SH-SY5Y (cell line): ENCODE results near the gene GIPC3.

Experiments
- GATA2 ChIP-seq: IDR thresholded peaks from 2 replicates; pipeline ENCODE4 v1.6.1; 2011; ENCODE audit warnings: mild to moderate bottlenecking, low read depth, low read length
- GATA3 ChIP-seq: IDR thresholded peaks from 2 replicates; pipeline ENCODE4 v1.6.1; 2011; ENCODE audit warnings: low read depth, mild to moderate bottlenecking, low read length, moderate library complexity

DNA sequence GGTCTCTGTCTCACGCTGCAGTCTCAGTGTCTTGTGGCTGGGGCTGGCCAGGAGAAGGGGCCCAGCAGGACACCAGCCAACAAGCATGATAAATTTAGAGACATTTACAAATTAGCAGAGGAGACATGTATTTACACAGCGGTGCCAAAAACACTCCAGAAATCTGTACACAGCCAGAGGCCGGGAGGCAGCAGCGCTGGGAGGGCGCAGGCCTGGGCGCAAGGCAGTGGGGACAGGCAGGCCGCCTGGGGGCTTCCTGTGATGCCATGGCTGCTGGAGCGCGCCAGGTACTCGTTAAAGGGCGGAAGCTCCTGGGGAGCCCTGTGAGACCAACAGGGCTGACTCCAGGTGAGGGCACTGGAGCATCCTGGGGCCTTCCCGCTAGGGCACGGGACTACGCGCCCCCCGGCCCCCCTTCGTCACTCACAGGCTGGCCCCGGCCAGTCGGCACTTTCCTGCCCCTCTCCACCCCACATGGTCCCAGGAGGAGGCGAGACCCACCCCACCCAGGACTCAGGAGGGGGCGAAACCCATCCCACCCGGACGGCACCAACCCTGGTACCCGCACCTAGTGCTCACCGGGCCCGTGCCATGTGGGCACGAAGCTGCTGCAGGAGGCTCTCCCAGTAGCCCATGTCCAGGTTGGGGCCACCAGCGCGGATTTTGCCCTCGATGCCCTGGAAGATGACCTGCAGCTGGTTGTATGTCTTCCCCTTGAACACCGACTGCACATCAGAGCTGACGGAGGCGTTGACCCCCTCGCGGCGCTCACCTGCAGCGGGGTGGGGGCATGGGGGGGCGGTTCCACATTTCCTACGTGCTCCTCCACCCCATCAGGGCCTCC is 28.8 kb downstream of the GIPC3 start:
- TF ChIP-seq GATA2: no peak
- TF ChIP-seq GATA3: no peak
